ENCODE measurements around the gene PCED1B. TPM values are rescaled to one million over a fixed set of nuclear protein-coding genes. Genes with fewer than 3 reads are reported as not detected.

The PCED1B gene
- total RNA-seq, 1 donor from 2014 or later, result 7.6 TPM

GRCh38 chr12:47228802-47229201, 149.4 kb downstream of the PCED1B start:
- no peaks in the 10 kb centered on the region for H3K9me3 ChIP-seq
- TF ChIP-seq CTCF (IDR thresholded peaks at IDR 0.05), result no peak
- H3K27ac ChIP-seq, result no peak overlapping the region
- no peaks in the 10 kb centered on the region for H3K27me3 ChIP-seq
- intact Hi-C loops (cut with DNase I), result no loop called here
- DNase-seq (no peak), ATAC-seq (no peak)
- H3K4me1 ChIP-seq, result no peaks in the 10 kb centered on the region
- H3K4me3 ChIP-seq, result no peak overlapping the region
- no peaks in the 10 kb centered on the region for H3K36me3 ChIP-seq

DNA sequence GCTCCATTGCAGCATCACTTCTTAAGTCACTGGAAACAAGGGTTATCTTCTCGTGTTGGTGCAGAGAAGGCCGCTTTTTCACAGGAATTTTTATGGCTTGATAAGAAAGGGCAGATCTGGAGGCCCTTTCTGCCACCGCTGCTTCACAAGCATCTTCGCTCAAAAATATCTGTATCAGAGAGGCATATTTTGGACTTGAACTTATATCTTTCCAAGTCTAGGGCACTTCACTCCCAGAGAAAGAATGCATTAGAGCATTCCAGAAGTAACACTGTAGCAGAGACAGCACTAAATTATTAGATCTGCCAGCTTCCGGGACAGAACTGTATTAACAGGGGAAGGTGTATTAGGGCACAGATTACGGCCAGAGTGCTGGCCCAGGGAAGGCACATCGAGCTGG, 152.0 kb downstream of the PCED1B start:
- no peaks in the 10 kb centered on the region for H3K27me3 ChIP-seq
- peak; percentile 69 for ATAC-seq
- no peak for DNase-seq
- H3K4me3 ChIP-seq, result no peak overlapping the region
- intact Hi-C loops (cut with DNase I), result no loop called here
- H3K9me3 ChIP-seq, result no peaks in the 10 kb centered on the region
- H3K27ac ChIP-seq, result no peak overlapping the region
- no peaks in the 10 kb centered on the region for H3K36me3 ChIP-seq
- TF ChIP-seq CTCF (IDR thresholded peaks at IDR 0.05), result no peak
- H3K4me1 ChIP-seq, result no peaks in the 10 kb centered on the region

DNA sequence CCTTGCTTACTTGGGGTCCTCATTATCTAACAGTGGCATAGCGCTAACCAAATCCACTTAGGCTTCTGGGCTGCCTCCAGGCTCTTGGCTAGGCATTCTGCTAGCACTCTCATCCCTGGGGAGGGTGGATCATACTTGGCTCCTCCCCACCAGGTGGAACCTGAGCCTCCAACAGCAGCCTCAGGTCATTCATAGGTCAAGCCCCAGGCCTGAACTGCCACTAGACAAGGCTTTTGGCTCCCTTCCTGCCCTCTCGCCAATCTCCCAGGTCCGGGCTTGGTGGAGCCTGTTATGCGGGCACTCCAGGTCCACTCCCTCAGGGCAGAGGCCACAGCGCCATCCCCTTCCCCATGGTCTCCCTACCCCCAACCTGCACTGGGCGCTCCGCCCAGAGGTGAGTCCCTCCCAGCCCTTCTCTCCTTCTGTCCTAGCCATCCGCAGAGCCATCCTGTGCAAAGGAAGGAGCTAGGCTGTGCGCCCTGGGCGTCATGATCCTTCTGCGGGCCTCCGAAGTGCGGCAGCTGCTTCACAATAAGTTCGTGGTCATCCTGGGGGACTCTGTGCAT, 155.2 kb downstream of the PCED1B start:
- no peaks in the 10 kb centered on the region for H3K36me3 ChIP-seq
- ATAC-seq, result peak; percentile 67
- no peaks in the 10 kb centered on the region for H3K27me3 ChIP-seq
- H3K4me3 ChIP-seq, result no peak overlapping the region
- no peak for DNase-seq
- intact Hi-C loops (cut with DNase I), result no loop called here
- no peaks in the 10 kb centered on the region for H3K9me3 ChIP-seq
- no peak overlapping the region for H3K27ac ChIP-seq
- no peak for TF ChIP-seq CTCF (IDR thresholded peaks at IDR 0.05)
- H3K4me1 ChIP-seq, result peaks cover 7% of the 10 kb centered on the region

- H3K36me3 ChIP-seq, result no peaks in the 10 kb centered on the region
- H3K27ac ChIP-seq, result no peak overlapping the region
- DNase-seq, result no peak
- H3K4me1 ChIP-seq, result peaks cover 7% of the 10 kb centered on the region
- ATAC-seq, result no peak
- H3K4me3 ChIP-seq, result no peak overlapping the region
- intact Hi-C loops (cut with DNase I), result no loop called here
- H3K27me3 ChIP-seq, result no peaks in the 10 kb centered on the region
- TF ChIP-seq CTCF (IDR thresholded peaks at IDR 0.05), result no peak
- H3K9me3 ChIP-seq, result no peaks in the 10 kb centered on the region
Observed at GRCh38 chr12:47235258-47236040, 156.0 kb downstream of the PCED1B start.

DNA sequence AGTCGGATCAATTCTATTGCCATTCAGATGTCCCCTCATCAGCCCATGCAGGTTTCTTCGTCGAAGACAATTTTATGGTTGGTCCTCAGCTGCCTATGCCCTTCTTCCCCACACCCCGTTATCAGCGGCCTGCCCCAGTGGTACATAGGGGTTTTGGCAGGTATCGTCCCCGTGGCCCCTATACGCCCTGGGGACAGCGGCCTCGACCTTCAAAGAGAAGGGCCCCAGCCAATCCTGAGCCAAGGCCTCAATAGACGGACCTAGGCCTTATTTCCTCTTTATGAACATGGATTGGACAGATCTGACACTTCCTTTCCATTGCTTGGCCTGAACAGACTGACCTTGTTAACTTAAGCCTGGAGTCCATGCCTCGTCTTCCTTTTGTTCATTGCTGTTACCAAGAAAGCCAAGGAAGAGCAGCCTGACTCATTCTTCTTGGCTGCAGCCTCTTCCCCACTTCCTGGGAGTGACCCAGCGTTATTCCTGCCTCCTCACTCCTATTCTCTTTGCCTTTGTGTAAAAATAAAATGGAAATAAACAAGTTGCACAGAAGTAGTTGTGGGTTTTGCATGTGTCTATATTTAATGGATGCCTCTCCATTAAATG, 156.8 kb downstream of the PCED1B start:
- no peaks in the 10 kb centered on the region for H3K27me3 ChIP-seq
- H3K9me3 ChIP-seq, result no peaks in the 10 kb centered on the region
- no peaks in the 10 kb centered on the region for H3K36me3 ChIP-seq
- no peak overlapping the region for H3K27ac ChIP-seq
- no peak overlapping the region for H3K4me3 ChIP-seq
- no peak for DNase-seq
- H3K4me1 ChIP-seq, result peaks cover 7% of the 10 kb centered on the region
- ATAC-seq, result no peak
- TF ChIP-seq CTCF (IDR thresholded peaks at IDR 0.05), result no peak
- intact Hi-C loops (cut with DNase I), result no loop called here
